UCSD-AML1 (cell line): ENCODE data around the gene CDC40.
"Not testable (repeated sequence)": the region's sequence is repeated elsewhere in the genome, so short reads cannot be mapped to it uniquely, and the experiment has no call there.

ENCODE experiments used
- DNase-seq: peaks from one replicate; lab custom pipeline; 2025; ENCODE audit not compliant: unreplicated experiment; lab: John Stamatoyannopoulos, UW

Gene CDC40

GRCh38 chr6:110266996-110267395 lies 86.8 kb downstream of the CDC40 start:
- DNase-seq: no peak

GRCh38 chr6:110269623-110270022 lies 89.4 kb downstream of the CDC40 start:
- no peak for DNase-seq

- DNase-seq: no peak
Observed at GRCh38 chr6:110270165-110270564, 89.9 kb downstream of the CDC40 start.

GRCh38 chr6:110271732-110272022 lies 91.5 kb downstream of the CDC40 start:
- DNase-seq: no peak

GRCh38 chr6:110272781-110273180 lies 92.6 kb downstream of the CDC40 start:
- not testable (repeated sequence) for DNase-seq

GRCh38 chr6:110277100-110277665 lies 97.0 kb downstream of the CDC40 start:
- DNase-seq: no peak
